GM12865 (cell line): ENCODE measurements around the gene HERC3.

ENCODE experiments used
- DNase-seq: peaks from one replicate; pipeline ENCODE4 v3.0.0; 2010; ENCODE audit warnings: low read depth
- H3K4me3 ChIP-seq: 2 replicates; pipeline ENCODE4 v1.5.1; 2011; ENCODE audit warnings: mild to moderate bottlenecking, low read depth, low read length, control low read depth
- TF ChIP-seq, protein P1 (sequence below): IDR thresholded peaks from 2 replicates; pipeline ENCODE4 v1.5.1; 2011; ENCODE audit warnings: low read length, control low read depth, low read depth, inconsistent platforms; ENCODE audit not compliant: insufficient read depth; ENCODE audit errors: missing control alignments

Gene HERC3

DNA sequence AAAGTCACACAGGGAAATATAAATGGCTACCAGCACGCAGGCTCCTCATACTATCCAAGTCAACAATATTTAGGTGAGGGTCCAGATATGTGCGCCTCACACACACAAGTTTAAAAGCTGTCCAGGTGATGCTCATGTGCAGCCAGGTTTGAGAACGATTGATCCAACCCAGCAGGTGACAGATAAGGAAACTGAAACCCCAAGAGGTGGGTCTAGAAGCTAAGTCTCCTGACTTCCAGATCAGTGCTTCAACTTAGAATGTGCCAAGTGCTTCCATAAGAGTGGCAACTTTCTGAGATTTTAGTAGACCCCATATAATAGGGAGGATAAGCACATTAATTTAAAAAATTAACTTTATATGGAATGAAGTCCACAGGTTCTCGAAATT, 159.8 kb downstream of the HERC3 start:
- no peak for DNase-seq
- H3K4me3 ChIP-seq = no peak overlapping the region
- TF ChIP-seq, protein P1, sequence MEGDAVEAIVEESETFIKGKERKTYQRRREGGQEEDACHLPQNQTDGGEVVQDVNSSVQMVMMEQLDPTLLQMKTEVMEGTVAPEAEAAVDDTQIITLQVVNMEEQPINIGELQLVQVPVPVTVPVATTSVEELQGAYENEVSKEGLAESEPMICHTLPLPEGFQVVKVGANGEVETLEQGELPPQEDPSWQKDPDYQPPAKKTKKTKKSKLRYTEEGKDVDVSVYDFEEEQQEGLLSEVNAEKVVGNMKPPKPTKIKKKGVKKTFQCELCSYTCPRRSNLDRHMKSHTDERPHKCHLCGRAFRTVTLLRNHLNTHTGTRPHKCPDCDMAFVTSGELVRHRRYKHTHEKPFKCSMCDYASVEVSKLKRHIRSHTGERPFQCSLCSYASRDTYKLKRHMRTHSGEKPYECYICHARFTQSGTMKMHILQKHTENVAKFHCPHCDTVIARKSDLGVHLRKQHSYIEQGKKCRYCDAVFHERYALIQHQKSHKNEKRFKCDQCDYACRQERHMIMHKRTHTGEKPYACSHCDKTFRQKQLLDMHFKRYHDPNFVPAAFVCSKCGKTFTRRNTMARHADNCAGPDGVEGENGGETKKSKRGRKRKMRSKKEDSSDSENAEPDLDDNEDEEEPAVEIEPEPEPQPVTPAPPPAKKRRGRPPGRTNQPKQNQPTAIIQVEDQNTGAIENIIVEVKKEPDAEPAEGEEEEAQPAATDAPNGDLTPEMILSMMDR = no peak

DNA sequence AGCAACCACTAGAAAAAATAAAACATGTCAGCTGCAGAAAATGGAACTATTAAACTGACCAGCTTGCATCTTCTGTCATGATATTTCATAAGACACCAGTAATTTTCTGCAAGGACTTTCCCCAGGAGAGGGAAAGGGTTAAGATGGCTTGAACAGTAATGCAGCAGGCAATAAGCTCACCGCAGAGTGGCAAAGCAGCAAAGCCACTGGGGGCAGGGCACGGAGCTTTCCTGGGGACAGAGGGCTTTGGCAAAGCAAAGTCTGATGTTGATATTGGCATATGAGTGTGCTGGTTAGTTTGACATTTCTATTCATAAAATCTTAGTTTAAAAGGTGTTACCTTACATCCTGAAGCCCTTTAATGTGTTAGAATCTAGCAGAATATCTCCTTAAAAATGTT, 160.5 kb downstream of the HERC3 start:
- TF ChIP-seq, protein P1 = no peak
- no peak overlapping the region for H3K4me3 ChIP-seq
- no peak for DNase-seq

DNA sequence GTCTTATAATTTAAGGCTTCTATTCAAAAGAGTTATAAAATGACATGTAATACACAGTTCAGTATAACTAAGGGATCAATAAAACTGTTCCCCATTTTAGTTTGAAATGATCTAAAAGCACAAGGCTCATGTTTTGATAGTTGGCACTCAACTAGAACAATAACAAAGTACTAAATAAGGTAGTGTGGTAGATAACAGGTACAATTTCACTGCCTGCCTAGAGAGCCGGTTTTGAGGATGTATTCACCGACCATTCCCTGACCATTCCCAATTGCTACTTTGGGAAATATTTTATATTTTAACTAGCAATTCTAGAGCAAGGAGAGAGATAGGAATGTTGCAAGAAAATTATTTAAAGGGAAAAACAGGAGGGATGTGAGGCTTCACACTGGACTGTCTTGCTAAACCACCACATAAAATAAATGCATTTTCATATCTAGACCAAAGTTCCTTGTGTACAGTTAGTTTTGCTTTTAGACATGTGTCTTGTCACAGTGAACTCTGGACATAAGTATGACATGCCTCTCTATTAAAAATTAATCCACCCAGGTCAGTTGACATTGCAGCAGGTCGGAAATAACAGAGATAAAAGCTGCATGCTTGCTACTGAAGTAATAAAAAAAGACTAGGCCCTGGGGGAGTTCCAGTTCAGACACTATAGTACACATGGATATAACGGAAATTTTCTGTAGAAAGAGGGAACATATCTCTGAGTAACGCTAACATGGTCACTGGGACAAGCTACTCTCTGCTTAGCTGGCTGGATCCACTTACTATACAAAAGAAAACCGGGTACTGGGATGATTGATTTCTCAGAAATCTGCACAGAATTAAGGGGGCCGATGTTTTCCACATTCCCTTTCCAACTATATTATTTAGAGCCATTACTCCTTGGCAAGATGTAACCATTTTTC, 161.6 kb downstream of the HERC3 start:
- H3K4me3 ChIP-seq = no peak overlapping the region
- no peak for DNase-seq
- TF ChIP-seq, protein P1 = no peak

DNA sequence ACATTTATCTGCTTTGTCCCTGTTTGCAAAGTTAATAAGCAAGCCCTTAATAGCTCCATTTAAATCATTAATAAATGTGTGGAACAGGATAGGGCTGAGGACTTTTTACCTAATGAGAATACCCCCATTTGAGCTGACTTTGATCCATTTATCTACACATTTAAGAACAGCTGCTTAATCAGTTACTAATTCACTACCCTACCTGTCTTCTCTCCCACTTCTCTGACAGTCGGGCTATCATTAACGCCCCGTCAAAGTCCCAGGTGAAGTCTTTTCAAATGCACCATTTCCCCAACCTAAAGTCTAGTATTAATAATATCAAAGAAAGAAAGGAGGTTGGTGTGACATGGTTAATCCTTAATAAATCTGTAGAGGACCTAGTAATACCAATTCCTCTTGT, 162.5 kb downstream of the HERC3 start:
- TF ChIP-seq, protein P1 = no peak
- H3K4me3 ChIP-seq = no peak overlapping the region
- no peak for DNase-seq

DNA sequence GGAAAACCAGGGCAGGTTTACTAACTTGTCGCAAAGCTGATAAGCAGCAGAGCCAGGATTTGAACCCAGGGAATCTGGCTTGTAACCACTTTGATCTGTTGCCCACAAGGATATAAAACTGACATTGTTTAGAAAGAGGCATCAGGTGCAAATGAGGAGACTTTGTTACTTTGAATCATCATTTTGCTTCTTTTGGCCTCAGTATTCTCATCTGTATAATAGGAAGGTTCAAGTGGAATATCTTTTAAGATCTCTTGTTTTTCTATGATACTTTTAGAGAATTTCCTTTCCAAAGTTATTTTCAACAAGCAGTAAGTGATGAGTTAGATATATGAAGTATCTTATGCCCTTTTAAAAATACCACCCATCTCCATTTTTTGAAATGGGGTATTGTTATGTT, 163.2 kb downstream of the HERC3 start:
- DNase-seq = no peak
- TF ChIP-seq, protein P1 = no peak
- H3K4me3 ChIP-seq = no peak overlapping the region

DNA sequence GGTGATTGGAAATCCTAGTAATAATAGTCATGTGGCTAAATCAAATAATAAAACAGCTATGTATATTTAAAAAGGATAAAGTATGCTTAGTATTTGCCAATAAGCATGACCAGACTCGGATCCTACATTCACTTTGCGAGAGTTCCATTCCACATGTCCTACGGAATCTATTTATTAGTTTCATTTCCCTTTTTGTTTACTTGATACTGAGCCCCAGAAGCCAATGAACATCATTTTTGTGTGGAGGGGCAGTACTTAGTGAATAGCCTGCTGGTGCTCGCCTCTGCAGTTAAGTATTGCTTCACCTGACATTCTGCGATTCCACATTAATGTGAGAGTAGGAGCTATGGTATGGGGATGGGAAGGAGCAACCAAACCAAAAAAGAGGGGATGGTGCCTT, 163.9 kb downstream of the HERC3 start:
- H3K4me3 ChIP-seq = no peak overlapping the region
- no peak for DNase-seq
- TF ChIP-seq, protein P1 = no peak

DNA sequence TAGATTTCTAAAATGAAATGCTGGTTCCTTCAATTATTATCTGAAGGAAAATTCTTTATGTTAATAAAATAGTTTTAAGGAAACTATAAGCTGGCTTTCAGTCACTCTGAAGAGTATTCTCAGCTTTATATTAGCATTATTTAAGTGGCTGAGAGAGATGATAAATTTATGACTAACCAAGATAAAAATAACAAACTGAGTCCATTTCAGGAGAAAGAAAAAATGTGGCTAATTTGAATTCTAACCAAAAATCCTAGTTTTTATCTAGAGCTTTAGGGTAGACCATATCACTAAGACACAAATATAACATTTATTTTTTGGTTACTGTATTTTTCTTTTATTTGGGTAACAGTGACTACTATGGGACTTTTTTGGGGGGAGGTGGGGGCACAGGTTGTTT, 164.8 kb downstream of the HERC3 start:
- TF ChIP-seq, protein P1 = no peak
- DNase-seq = no peak
- no peak overlapping the region for H3K4me3 ChIP-seq
